Left forelimb (tissue), 1 donor: ENCODE data around the gene EHD1.
A peak's percentile ranks its signal among the peaks of the same experiment; 100 is the strongest.
"Not testable (repeated sequence)": the region's sequence is repeated elsewhere in the genome, so short reads cannot be mapped to it uniquely, and the experiment has no call there.

Source experiments
- DNase-seq: peaks from one replicate; pipeline ENCODE4 v3.0.0-alpha.2; 2018; ENCODE audit warnings: low spot score

EHD1 gene

DNA sequence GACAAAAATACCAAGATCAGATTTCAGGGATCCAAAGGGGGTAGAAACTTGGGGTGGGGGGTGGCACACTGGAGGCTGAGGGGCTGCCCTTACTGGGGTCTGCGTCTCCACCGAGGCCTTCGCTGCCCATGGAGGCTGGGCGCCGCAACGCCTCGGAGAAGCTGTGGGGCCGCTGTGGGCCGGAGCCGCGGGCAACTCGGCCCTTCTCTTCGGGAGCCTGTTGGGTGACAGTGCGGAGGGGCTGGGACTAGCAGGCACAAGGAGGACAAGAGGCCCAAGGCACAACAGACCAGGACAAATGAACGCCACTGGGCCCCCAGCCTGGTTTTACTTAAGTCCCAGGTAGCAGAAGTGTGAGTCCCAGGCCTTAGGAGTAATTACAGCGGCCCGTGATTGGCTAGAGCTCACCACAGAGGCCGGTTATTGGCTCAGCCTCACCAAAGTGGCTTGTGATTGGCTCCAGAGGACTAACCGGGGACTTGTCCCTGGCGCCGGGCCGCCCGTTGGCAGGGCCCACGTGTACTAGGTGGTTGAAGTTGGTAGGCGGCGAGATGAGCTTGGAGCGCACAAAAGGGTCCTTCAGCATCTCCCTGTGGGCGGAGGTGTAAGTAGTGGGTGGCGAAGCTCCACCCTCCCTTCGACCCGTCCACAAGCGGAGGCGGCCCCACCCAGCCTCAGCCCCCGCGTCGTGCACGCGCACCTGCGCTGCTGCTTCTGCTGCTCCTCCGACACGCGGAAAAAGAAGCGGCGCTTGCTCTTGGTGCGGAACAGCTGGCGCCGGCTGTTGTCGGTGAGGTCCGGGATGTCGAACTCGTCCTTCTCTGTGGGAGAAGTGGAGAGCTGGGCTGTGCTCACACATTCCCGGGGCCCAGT, 51.6 kb downstream of the EHD1 start:
- DNase-seq, result no peak

DNA sequence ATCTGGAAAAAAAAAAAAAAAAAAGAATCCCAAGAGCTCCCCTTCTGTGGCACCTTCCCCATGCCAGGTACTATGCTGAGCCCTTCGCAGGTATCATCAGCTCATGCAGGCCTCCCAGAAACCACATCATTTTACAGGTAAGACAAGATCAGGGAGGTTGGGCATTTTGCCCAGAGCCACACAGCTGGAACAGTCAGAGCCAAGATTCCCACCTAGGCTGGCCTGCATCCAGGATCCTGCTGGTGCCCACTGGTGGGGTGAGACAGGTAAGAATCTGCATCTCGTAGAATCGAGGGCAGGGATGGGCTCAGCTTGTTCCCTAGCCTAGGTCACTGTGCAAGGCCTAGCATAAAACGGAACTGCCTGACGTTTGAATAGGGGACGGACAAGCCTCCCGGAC, 52.4 kb downstream of the EHD1 start:
- DNase-seq, result no peak

DNA sequence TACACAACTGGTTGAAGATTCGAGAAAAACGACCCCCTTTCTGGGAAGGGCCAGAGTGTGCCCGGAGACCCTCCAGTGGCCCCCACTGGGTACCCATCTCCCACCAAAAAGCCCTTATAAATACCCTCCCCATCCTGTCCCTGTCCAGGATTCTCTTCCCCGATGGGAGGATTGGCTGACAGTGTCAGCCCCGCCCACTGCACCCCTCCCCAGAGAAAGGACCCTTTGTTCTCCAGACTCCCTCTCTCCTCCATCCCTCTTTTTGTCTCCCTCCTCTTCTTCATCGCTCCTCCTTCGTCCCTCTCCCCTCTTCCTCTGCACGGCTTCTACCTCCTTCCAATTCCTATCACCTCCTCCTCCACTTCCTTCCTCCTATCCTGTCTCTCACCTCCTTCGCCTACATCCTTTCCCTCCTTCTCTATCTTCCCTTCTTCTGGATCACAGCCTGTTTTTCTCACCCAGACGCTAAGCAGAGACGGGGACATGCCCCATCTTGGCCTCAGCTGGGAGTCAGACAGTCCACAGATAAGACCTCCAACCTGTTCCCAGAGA, 54.8 kb downstream of the EHD1 start:
- no peak for DNase-seq

DNA sequence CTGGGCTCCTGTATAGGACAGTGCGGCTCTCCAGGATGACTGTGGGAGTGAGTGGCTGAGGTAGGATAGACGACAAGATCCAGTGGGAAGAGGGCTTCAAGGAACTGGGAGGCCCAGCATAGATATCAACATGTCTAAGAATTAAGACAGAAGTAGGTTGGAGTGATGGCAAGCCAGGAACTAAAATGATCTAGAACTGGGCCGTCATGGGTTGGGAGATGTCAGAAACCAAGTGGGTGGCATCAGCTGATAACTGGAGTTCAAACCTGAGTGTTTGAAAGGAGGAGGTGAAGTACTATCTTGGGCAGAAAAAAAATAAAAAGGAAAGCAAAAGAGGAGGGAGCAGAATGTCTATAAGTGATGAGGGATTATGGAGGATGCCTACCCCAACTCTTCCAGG, 60.9 kb downstream of the EHD1 start:
- no peak for DNase-seq

DNA sequence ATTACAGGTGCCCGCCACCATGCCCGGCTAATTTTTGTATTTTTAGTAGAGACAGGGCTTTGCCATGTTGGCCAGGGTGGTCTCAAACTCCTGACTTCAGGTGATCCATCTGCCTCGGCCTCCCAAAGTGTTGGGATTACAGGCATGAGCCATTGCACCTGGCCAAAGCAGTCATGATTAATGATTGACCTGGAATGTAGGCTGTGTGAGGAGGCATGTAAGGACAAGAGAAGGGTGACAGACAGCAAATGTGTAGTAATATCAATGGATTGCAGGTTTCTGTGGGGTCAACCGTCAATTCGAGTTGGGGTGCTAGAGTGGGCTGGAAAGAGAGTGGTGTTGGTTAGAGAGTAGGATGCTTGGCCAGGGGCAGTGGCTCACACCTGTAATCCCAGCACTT, 63.0 kb downstream of the EHD1 start:
- DNase-seq, result not testable (repeated sequence)

DNA sequence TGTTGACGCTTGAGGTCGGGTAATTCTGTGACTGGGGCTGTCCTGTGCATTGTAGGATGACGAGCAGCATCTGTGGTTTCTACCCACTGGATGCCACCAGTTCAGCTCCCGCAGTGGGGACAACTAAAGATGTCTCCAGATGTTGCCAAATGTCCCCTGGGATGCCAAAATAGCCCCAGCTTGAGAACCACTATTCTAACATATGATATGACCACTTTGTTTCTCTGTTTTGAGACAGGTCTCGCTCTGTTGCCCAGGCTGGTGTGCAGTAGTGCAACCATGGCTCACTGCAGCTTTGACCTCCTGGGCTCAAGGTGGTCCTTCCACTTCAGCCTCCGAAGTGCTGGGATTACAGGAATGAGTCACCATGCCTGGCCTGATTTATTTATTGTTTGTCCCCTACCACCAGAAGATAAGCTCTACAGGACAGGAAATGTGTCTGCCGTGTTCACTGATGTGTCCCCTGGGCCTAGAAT, 63.7 kb downstream of the EHD1 start:
- no peak for DNase-seq

DNA sequence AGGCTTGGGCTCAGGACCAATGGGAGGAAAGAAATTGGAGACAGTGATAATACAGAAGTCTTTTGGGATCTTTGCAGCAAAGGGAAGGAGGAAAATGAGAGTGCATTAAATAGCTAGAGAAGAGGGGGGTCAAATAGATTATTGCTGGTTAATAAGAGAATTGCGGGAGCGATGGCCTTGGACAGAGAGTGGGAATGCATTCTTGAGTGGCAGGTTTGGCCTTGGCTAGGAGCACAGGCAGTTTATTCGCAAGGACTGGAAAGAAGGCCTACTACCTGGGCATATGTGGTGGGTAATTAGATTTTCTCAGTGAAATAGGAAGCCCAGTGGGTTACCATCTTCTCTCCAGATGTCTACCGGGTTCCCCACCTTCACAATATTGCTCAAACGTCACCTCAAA, 64.6 kb downstream of the EHD1 start:
- no peak for DNase-seq

DNA sequence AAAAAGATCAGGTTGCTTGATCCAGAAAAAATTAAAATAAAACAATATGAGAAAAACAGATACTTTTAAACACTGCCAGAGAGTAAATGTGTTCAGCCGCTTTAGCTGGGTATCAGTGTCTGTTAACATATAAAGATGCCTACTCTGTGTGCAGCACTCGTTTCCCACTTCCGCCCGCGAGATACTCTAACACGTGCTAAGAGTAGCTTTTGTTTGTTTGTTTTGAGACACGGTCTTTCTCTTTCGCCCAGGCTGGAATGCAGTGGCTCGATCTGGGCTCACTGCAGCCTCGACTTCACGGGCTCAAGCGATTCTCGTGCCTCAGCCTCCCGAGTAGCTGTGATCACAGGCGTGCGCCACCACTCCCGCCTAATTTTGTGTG, 67.5 kb downstream of the EHD1 start:
- no peak for DNase-seq

DNA sequence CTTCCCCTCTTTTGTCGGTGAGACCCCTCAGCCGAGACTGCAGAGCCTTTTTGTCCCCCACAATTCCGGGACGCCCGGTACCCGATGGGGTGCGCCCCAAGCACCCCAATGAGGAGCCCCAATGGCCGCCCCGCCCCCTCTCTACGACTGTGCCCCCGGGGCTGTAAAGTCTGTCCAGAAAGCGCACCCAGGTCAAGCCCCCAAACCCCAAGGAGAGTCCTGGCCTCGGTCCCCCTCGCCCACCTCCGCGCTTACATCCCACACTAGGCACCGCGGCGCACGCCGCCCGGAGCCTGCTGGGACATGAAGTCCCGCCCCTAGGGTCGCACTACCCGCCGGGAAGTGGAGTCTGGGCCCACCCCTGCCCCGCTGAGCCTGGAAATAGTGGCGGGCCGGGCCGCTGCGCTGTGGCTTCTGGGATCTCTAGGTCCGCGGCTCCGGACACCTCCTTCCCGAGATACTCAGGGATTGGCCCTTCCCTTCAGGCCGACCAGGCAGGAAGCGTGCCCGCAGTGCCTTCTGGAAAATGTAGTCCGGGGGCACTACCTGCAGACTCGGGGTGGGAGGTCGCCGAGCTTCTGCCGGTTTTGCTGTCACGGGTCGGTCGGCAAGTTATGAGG, 68.0 kb downstream of the EHD1 start, which contains the start of gene MEN1:
TSS of gene MEN1 (minus strand) at position 281 of the 620 bp plus-strand sequence. CDS start 442 bp downstream, outside the sequence.
- peak; percentile 97 for DNase-seq

DNA sequence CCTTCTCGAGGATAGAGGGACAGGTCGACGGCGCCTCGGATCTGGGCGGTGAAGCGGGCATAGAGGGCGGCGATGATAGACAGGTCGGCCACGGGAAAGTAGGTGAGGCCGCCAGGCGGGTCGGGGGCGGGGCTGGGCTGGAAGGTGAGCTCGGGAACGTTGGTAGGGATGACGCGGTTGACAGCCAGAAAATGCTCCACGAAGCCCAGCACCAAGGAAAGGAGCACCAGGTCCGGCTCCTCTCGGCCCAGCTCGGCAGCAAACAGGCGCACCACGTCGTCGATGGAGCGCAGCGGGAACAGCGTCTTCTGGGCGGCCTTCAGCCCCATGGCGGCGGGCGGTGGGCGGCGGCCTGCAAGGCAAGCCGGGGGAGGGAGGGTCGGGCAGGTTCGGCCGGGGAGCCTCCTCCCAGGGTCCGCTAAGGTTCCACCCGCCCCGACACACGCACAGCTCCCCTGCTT, 68.6 kb downstream of the EHD1 start:
- DNase-seq, result no peak

DNA sequence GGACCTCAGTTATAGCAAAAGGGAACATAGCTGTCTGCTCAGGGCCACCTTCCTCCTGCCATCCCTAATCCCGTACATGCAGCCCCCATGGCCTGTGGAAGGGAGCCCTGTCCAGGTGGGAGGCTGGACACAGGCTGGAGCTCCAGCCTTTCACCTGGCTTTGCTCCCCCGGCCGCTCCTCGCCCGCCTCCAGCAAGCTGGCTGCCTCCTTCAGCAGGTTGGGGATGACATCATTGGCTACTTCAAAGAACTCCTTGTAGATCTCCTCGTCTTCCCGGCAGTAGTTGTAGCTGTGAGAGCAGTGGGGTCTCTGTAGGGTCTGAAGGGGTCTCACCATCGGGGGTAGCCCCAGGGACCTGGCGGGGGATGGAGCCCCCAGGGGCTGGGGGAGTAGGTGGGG, 72.9 kb downstream of the EHD1 start:
- no peak for DNase-seq

DNA sequence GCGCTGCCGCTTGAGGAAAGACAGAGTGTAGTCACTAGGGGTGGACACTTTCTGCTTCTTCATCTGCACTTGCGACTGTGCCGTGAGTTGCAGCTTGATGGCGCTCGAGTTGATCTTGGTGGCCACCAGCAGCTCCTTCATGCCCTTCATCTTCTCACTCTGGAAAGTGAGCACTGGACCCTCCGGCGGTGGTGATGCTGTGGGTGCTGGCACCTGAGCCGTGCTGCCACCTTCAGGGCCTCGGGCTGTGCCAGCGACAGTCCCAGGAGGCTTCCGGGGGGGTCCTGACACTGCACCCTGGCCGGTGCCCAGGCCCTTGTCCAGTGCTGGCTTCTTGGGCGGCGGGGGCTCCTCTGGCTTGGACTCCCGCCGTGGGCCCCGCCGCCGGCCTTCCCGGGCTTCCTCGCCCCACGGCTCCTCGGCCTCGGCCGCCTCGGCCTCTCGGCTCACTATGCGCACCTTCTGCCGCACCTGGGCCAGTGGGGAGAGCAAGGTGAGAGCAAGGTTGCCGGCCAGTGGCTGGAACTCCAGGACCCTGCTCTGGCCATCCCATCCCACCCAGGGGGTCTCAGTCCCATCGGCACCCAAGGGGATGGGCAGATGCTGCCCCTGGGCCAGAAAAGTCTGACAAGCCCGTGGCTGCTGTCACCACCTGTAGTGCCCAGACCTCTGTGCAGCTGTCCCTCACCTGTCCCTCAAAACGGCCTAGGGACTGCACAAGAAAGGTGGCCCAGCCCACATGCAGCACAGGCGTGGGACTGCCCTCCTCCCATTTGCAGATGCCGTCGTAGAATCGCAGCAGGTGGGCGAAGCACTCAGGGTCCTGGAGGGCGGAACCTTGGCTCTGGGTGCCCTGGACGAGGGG, 73.8 kb downstream of the EHD1 start:
- DNase-seq, result no peak

DNA sequence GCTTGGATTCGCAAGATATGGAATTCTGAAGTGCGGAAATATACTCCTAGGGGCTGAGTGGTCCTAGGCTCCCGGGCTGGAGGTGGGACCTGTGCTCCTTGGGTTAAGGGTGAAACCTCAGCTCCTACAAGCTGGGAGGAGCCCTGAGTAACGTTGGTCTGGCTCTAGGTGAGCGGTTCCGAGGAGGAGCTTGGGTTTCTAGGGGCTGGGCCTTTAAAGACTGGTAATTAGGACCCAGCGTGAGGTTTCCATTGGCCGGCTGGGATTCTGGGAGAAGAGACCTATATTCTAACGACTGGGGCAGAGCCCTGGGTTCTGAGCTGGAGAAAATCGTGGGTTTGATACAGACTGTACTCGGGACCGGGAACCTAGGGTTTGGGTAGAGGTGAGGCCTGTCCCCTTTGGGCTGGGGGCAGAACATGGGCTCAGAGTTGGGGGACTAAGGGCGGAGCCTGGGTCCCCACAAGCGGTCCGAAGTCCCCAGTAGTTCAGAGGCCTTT, 74.5 kb downstream of the EHD1 start:
- DNase-seq, result no peak

DNA sequence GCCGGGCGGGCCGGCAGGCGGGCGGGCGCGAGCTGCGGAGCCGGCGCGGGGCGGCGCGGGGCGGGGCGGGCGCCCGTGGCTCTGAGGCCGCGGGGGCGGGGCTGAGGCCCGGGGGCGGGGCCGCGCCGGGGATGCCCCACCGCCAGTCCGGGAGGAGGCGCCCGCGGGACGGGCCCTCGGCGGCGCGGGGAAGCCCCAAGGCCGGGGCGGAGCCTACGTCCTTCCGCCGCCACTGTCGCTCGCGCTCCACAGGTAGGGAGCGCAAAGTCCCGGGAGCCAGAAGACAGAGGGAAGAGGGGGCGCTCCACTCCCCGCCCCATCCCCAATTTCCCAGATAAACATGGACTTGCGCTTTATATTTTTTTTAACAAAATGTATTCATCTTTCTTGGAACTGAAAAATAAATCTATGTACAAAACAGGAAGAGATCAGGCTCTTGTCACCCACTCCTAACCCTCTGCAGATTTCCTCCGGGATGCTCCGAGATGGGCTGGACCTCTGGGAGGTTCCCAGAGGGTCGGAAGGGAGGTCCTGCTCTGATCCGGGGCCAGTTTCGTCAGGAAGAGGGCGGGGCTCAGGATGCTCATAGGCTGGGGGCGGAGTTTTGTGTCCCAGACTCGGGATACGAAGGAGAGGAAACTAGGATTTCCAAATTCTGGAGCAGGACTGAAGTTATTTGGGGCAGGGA, 75.1 kb downstream of the EHD1 start, which contains the start of gene MAP4K2:
TSS of gene MAP4K2 (minus strand) at position 57 of the 688 bp plus-strand sequence. CDS start 65 bp downstream, outside the sequence.
- DNase-seq, result peak; percentile 88

DNA sequence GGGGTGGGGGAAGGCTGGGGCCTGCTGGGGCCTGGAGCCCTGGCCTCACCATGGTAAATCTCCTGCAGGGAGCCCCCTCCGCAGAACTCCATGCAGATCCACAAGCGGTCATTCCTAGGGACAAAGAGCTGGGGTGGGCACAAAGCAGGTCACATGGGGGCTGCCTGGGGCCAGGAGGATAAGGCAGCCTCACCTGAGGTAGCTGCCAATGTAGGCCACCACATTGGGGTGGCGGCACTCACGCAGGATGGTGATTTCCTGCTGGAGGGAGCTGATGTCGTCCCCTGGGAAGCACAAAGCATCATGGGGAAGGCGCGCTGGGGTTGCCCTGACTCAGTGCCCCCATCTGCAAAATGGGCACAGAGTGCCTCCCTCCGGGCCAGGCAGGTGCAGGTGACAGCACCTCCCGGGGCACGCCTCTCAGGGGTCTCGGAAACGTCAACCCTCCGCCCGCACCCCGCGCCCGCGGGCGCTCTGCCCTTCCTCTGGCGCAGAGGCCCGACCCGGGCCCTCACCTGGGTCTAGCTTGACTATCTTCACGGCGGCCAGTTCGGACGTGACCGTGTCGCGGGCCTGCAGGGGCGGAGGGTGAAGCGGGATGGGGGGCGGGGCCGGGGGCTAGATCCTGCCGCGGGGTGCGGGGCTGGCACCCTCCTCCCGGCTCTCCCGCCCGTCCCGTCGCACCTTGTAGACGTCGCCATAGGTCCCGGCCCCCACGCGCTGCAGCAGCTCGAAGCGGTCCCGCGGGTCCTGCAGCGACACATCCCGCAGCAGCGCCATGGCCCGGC, 75.9 kb downstream of the EHD1 start:
- DNase-seq, result no peak
